H9 (cell line): ENCODE data around the gene BAG1. TPM values are rescaled to one million over a fixed set of nuclear protein-coding genes. Genes with fewer than 3 reads are reported as not detected.

Experiments used
- DNase-seq: peaks from one replicate; pipeline ENCODE4 v3.0.0-alpha.2; 2017
- H2AFZ ChIP-seq: one replicate; pipeline ENCODE4 v1.6.1; 2013; ENCODE audit warnings: mild to moderate bottlenecking, low read length, control low read depth, moderate library complexity
- H2AK5ac ChIP-seq: 2 replicates; pipeline ENCODE4 v1.6.1; 2013; ENCODE audit warnings: low read length, control low read depth, mixed read lengths; ENCODE audit not compliant: insufficient read length
- H2BK120ac ChIP-seq: one replicate; pipeline ENCODE4 v1.6.1; 2013; ENCODE audit warnings: low read depth, mild to moderate bottlenecking, low read length, control low read depth, inconsistent platforms; ENCODE audit not compliant: poor library complexity, severe bottlenecking
- H2BK12ac ChIP-seq: 2 replicates; pipeline ENCODE4 v1.6.1; 2013; ENCODE audit warnings: low read length, control low read depth, mixed read lengths, low read depth; ENCODE audit not compliant: insufficient read length
- H2BK15ac ChIP-seq: 2 replicates; pipeline ENCODE4 v1.6.1; 2013; ENCODE audit warnings: low read depth, low read length, control low read depth
- H2BK20ac ChIP-seq: one replicate; pipeline ENCODE4 v1.6.1; 2013; ENCODE audit warnings: low read depth, mild to moderate bottlenecking, low read length, control low read depth, inconsistent platforms; ENCODE audit not compliant: poor library complexity, severe bottlenecking
- H2BK5ac ChIP-seq: 2 replicates; pipeline ENCODE4 v1.6.1; 2013; ENCODE audit warnings: low read length, control low read depth, mixed read lengths; ENCODE audit not compliant: insufficient read length
- H3K14ac ChIP-seq: 2 replicates; pipeline ENCODE4 v1.6.1; 2013; ENCODE audit warnings: low read length, control low read depth; ENCODE audit not compliant: insufficient read depth
- H3K18ac ChIP-seq: 2 replicates; pipeline ENCODE4 v1.6.1; 2013; ENCODE audit warnings: low read depth, mild to moderate bottlenecking, mixed read lengths, low read length, control low read depth; ENCODE audit not compliant: insufficient read length
- H3K23ac ChIP-seq: 2 replicates; pipeline ENCODE4 v1.6.1; 2013; ENCODE audit warnings: low read length, control low read depth, mixed read lengths, low read depth; ENCODE audit not compliant: insufficient read length
- H3K23me2 ChIP-seq: 2 replicates; pipeline ENCODE4 v1.6.1; 2013; ENCODE audit warnings: low read depth, mild to moderate bottlenecking, mixed read lengths, low read length, control low read depth; ENCODE audit not compliant: insufficient read length, poor library complexity, severe bottlenecking
- H3K27ac ChIP-seq: 2 replicates; pipeline ENCODE4 v1.5.1; 2013; ENCODE audit warnings: low read length, control low read depth, mixed read lengths, low read depth; ENCODE audit not compliant: insufficient read length
- H3K27me3 ChIP-seq: 2 replicates; pipeline ENCODE4 v1.6.1; 2013; ENCODE audit warnings: low read length, control low read depth, inconsistent platforms; ENCODE audit not compliant: insufficient read depth
- H3K4ac ChIP-seq: 2 replicates; pipeline ENCODE4 v1.6.1; 2013; ENCODE audit warnings: low read depth, mild to moderate bottlenecking, control low read depth, inconsistent platforms, low read length, moderate library complexity
- H3K4me1 ChIP-seq: 2 replicates; pipeline ENCODE4 v1.6.1; 2013; ENCODE audit warnings: low read length, control low read depth, inconsistent platforms; ENCODE audit not compliant: insufficient read depth
- H3K4me2 ChIP-seq: 2 replicates; pipeline ENCODE4 v1.6.1; 2013; ENCODE audit warnings: low read length, control low read depth, mixed read lengths; ENCODE audit not compliant: insufficient read length, insufficient read depth
- H3K56ac ChIP-seq: 2 replicates; pipeline ENCODE4 v1.6.1; 2013; ENCODE audit warnings: low read depth, mild to moderate bottlenecking, mixed read lengths, low read length, control low read depth; ENCODE audit not compliant: insufficient read length
- H3K79me1 ChIP-seq: 2 replicates; pipeline ENCODE4 v1.6.1; 2013; ENCODE audit warnings: low read depth, mild to moderate bottlenecking, moderate library complexity, low read length, control low read depth, inconsistent platforms; ENCODE audit not compliant: insufficient read depth, poor library complexity, severe bottlenecking
- H3K79me2 ChIP-seq: 2 replicates; pipeline ENCODE4 v1.6.1; 2013; ENCODE audit warnings: low read length, control low read depth, inconsistent platforms; ENCODE audit not compliant: insufficient read depth
- H3K9ac ChIP-seq: 2 replicates; pipeline ENCODE4 v1.6.1; 2013; ENCODE audit warnings: low read length, control low read depth, mixed read lengths; ENCODE audit not compliant: insufficient read length; ENCODE audit errors: extremely low read depth
- H3K9me3 ChIP-seq: one replicate; pipeline ENCODE4 v1.6.1; 2013; ENCODE audit warnings: low read depth, low read length, inconsistent platforms; ENCODE audit not compliant: control insufficient read depth
- H3T11ph ChIP-seq: one replicate; pipeline ENCODE4 v1.6.1; 2013; ENCODE audit warnings: mild to moderate bottlenecking, low read length, control low read depth, inconsistent platforms
- H4K20me1 ChIP-seq: one replicate; pipeline ENCODE4 v1.6.1; 2013; ENCODE audit not compliant: control insufficient read depth, insufficient read length, insufficient read depth
- H4K5ac ChIP-seq: 2 replicates; pipeline ENCODE4 v1.6.1; 2013; ENCODE audit warnings: low read depth, mild to moderate bottlenecking, mixed read lengths, low read length, control low read depth; ENCODE audit not compliant: insufficient read length
- H4K8ac ChIP-seq: replicated peaks from 2 replicates; pipeline ENCODE4 v1.6.1; 2013; ENCODE audit warnings: low read length, control low read depth, mixed read lengths, low read depth; ENCODE audit not compliant: insufficient read length
- H4K91ac ChIP-seq: 2 replicates; pipeline ENCODE4 v1.6.1; 2013; ENCODE audit warnings: low read depth, mild to moderate bottlenecking, moderate library complexity, mixed read lengths, low read length, control low read depth; ENCODE audit not compliant: insufficient read length
- H3K27ac Mint-ChIP-seq, 3 experiments: 2 replicates in 2 of 3; 3 replicates in 1 of 3; pipeline ENCODE4 v1.8.0; 2020 to 2021; ENCODE audit warnings: mixed read lengths in 3 of 3, mild to moderate bottlenecking in 1 of 3, moderate library complexity in 1 of 3
- H3K27me3 Mint-ChIP-seq: 2 replicates; pipeline ENCODE4 v1.8.0; 2021; ENCODE audit warnings: low read depth, mild to moderate bottlenecking, moderate library complexity, mixed read lengths
- H3K36me3 Mint-ChIP-seq, 3 experiments: 2 replicates in 2 of 3; 3 replicates in 1 of 3; pipeline ENCODE4 v1.8.0; 2020 to 2021; ENCODE audit warnings: low read depth in 3 of 3, mixed read lengths in 3 of 3; ENCODE audit not compliant: insufficient read depth in 1 of 3
- H3K4me1 Mint-ChIP-seq, 2 experiments: 2 replicates each; pipeline ENCODE4 v1.8.0; 2020; ENCODE audit warnings: mixed read lengths in 2 of 2
- H3K4me3 Mint-ChIP-seq, 2 experiments: 2 replicates in 1 of 2; 3 replicates in 1 of 2; pipeline ENCODE4 v1.8.0; 2020 to 2021; ENCODE audit warnings: mild to moderate bottlenecking in 2 of 2, mixed read lengths in 2 of 2, moderate library complexity in 1 of 2
- H3K9me3 Mint-ChIP-seq, 2 experiments: 2 replicates in 1 of 2; 3 replicates in 1 of 2; pipeline ENCODE4 v1.8.0; 2020; ENCODE audit warnings: mild to moderate bottlenecking in 2 of 2, mixed read lengths in 2 of 2, moderate library complexity in 1 of 2
- WGBS: extraction: QIAGEN DNeasy Blood & Tissue Kit; methylation state at CpG from one replicate; pipeline ENCODE4 v1.1.7; 2013; ENCODE audit warnings: missing lambda C conversion rate, low lambda C conversion rate, mixed read lengths; ENCODE audit not compliant: insufficient read length; ENCODE audit errors: extremely low coverage; 5-methylcytosine and 5-hydroxymethylcytosine counted together
- total RNA-seq: library from RNA; stranded (reverse); gene quantifications from 2 replicates; pipeline ENCODE4 v1.2.1, GENCODE V29; 2021
- TF ChIP-seq, protein P1 (sequence below): fragments of 200-600 bp; sonication (generic); conservative IDR thresholded peaks from 3 replicates; pipeline ENCODE4 v1.8.0; 2021; ENCODE audit warnings: antibody characterized with exemption, mild to moderate bottlenecking

Gene BAG1
- total RNA-seq, 1 experiment from 2014 or later, result 66.4 TPM

DNA sequence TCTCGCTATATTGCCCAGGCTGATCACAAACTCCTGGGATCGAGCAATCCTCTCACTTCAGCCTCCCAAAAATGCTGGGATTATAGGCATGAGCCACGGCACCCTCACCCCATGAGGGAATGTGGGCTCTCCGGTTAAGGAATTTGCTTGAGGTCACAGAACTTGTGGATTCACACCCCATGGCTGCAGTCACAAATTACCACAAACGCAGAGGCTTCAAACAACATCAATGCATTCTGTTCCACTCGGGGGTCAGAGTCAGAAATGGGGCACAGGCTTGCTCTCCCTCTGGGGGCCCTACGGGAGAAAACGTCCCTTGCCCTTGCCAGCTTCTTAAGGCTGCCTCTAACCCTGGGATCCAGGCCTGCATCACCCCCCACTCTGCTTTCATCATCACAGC lies 36.8 kb downstream of the BAG1 start:
- Mint-ChIP-seq H3K4me1 (peaks cover 0 to 12% of the 10 kb centered on the region in 2 experiments; a peak in 3 of 4 replicates), H3K27ac (no peak overlapping the region; a peak in 1 of 7 replicates), H3K27me3 (peaks cover 7% of the 10 kb centered on the region), H3K9me3 (no peaks in the 10 kb centered on the region), H3K36me3 (no peaks in the 10 kb centered on the region), H3K4me3 (no peak overlapping the region)
- Histone ChIP-seq H3K27me3 (no peaks in the 10 kb centered on the region), H3T11ph (no peak overlapping the region), H2BK15ac (no peak overlapping the region), H2AK5ac (no peak overlapping the region), H3K23me2 (no peaks in the 10 kb centered on the region), H3K79me2 (no peaks in the 10 kb centered on the region), H3K14ac (no peak overlapping the region), H3K27ac (no peak overlapping the region), H4K20me1 (no peaks in the 10 kb centered on the region), H4K8ac (no peak overlapping the region), H2BK5ac (no peak overlapping the region), H2AFZ (no peak overlapping the region), H3K4me1 (no peaks in the 10 kb centered on the region), H2BK12ac (no peak overlapping the region), H3K9ac (no peak overlapping the region), H3K9me3 (no peaks in the 10 kb centered on the region), H3K4ac (no peak overlapping the region), H4K91ac (no peak overlapping the region), H3K56ac (no peak overlapping the region), H3K18ac (no peak overlapping the region), H3K4me2 (no peak overlapping the region), H3K23ac (no peak overlapping the region), H2BK120ac (no peak overlapping the region), H2BK20ac (no peak overlapping the region), H4K5ac (no peak overlapping the region), H3K79me1 (no peaks in the 10 kb centered on the region)
- WGBS, result no CpG with 5 or more reads among the region's 8 CpGs
- DNase-seq, result no peak
- TF ChIP-seq, protein P1, sequence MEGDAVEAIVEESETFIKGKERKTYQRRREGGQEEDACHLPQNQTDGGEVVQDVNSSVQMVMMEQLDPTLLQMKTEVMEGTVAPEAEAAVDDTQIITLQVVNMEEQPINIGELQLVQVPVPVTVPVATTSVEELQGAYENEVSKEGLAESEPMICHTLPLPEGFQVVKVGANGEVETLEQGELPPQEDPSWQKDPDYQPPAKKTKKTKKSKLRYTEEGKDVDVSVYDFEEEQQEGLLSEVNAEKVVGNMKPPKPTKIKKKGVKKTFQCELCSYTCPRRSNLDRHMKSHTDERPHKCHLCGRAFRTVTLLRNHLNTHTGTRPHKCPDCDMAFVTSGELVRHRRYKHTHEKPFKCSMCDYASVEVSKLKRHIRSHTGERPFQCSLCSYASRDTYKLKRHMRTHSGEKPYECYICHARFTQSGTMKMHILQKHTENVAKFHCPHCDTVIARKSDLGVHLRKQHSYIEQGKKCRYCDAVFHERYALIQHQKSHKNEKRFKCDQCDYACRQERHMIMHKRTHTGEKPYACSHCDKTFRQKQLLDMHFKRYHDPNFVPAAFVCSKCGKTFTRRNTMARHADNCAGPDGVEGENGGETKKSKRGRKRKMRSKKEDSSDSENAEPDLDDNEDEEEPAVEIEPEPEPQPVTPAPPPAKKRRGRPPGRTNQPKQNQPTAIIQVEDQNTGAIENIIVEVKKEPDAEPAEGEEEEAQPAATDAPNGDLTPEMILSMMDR, result no peak
